AG04449 (cell line): ENCODE measurements around the gene OR7A10.
"Not testable (repeated sequence)": the region's sequence is repeated elsewhere in the genome, so short reads cannot be mapped to it uniquely, and the experiment has no call there.

ENCODE experiments used
- CTCF ChIA-PET: fragments of 350-600 bp; formaldehyde crosslinking; extraction: SDS; loops from one replicate; lab custom pipeline; 2021; ENCODE audit warnings: antibody characterized with exemption; lab: Yijun Ruan, JAX
- POLR2A ChIA-PET: fragments of 400-600, 350-600 bp; formaldehyde crosslinking; extraction: SDS; loops from one replicate; lab custom pipeline; 2020; ENCODE audit warnings: antibody characterized with exemption, inconsistent platforms; lab: Yijun Ruan, JAX
- DNase-seq: peaks from one replicate; pipeline ENCODE4 v3.0.0-alpha.2; 2010; ENCODE audit warnings: low read depth, low spot score
- H3K4me3 ChIP-seq: 2 replicates; pipeline ENCODE4 v1.5.1; 2011; ENCODE audit warnings: low read depth, mild to moderate bottlenecking, control low read depth, low read length
- CTCF ChIP-seq: IDR thresholded peaks from one replicate; pipeline ENCODE4 v1.5.1; 2011; ENCODE audit warnings: mild to moderate bottlenecking, moderate library complexity, low read length, control low read depth, inconsistent platforms; ENCODE audit not compliant: insufficient read depth; ENCODE audit errors: missing control alignments

The OR7A10 gene

GRCh38 chr19:14809272-14810057, 39.3 kb downstream of the OR7A10 start:
- no peak overlapping the region for H3K4me3 ChIP-seq
- no peak for DNase-seq
- TF ChIP-seq CTCF = no peak
- ChIA-PET CTCF (no interaction called here), POLR2A (no interaction called here)

- no peak for TF ChIP-seq CTCF
These were observed 44.0 kb downstream of the OR7A10 start for GRCh38 chr19:14804765-14805164.

GRCh38 chr19:14798760-14799159, 50.0 kb downstream of the OR7A10 start:
- DNase-seq = no peak
- ChIA-PET POLR2A (no interaction called here), CTCF (no interaction called here)
- no peak overlapping the region for H3K4me3 ChIP-seq
- no peak for TF ChIP-seq CTCF

More at GRCh38 chr19:14804765-14805164, 44.0 kb downstream of the OR7A10 start:
- ChIA-PET CTCF (no interaction called here), POLR2A (no interaction called here)
- DNase-seq = no peak
- H3K4me3 ChIP-seq = no peak overlapping the region

- no peak for DNase-seq
- no peak for TF ChIP-seq CTCF
- ChIA-PET CTCF (no interaction called here), POLR2A (no interaction called here)
- H3K4me3 ChIP-seq = no peak overlapping the region
These were observed 52.7 kb downstream of the OR7A10 start for GRCh38 chr19:14796021-14796420.

- CTCF ChIA-PET = no interaction called here
- H3K4me3 ChIP-seq = no peak overlapping the region
- POLR2A ChIA-PET = no interaction called here
- no peak for TF ChIP-seq CTCF
- no peak for DNase-seq
These were observed 53.5 kb downstream of the OR7A10 start for GRCh38 chr19:14795078-14795721.

- CTCF ChIA-PET, DNase-seq, H3K4me3 ChIP-seq, POLR2A ChIA-PET: not testable (repeated sequence)
These were observed 56.5 kb downstream of the OR7A10 start for GRCh38 chr19:14792250-14792649.
